Femur (tissue), 1 donor: ENCODE data around the gene MYL5.

Experiments
- DNase-seq: peaks from one replicate; pipeline ENCODE4 v3.0.0-alpha.2; 2017

The MYL5 gene

GRCh38 chr4:674172-675035 lies at the start of gene MYL5, which contains the start of gene ATP5ME:
TSS of gene MYL5 (plus strand) at chr4:674542. CDS start at chr4:678027, 3,485 bp downstream.
TSS of gene ATP5ME (minus strand) at chr4:674276. CDS start at chr4:674247, 29 bp downstream.
- DNase-seq, result peak; percentile 98

- DNase-seq, result peak; percentile 11
Observed at GRCh38 chr4:624705-625590, 49.4 kb upstream of the MYL5 start, which contains the start of gene PDE6B. TSS of gene PDE6B (plus strand) at chr4:625573. CDS start at chr4:625627, 54 bp downstream.

- DNase-seq, result peak; percentile 6
Observed at GRCh38 chr4:625631-626161, 48.6 kb upstream of the MYL5 start.

- peak; percentile 8 for DNase-seq
Observed at GRCh38 chr4:626201-627091, 47.9 kb upstream of the MYL5 start.

GRCh38 chr4:627347-628125 lies 46.8 kb upstream of the MYL5 start:
- DNase-seq, result no peak

GRCh38 chr4:628311-628741 lies 46.0 kb upstream of the MYL5 start:
- DNase-seq, result no peak

- no peak for DNase-seq
Observed at GRCh38 chr4:628821-629635, 45.3 kb upstream of the MYL5 start.

GRCh38 chr4:629636-629914 lies 44.8 kb upstream of the MYL5 start:
- DNase-seq, result no peak

GRCh38 chr4:629915-630641 lies 44.3 kb upstream of the MYL5 start:
- DNase-seq, result no peak

- no peak for DNase-seq
Observed at GRCh38 chr4:630656-631055, 43.7 kb upstream of the MYL5 start.

- DNase-seq, result peak; percentile 4
Observed at GRCh38 chr4:632196-632790, 42.0 kb upstream of the MYL5 start.

GRCh38 chr4:632926-633325 lies 41.4 kb upstream of the MYL5 start:
- peak; percentile 5 for DNase-seq

GRCh38 chr4:633406-633805 lies 40.9 kb upstream of the MYL5 start:
- DNase-seq, result peak; percentile 7

GRCh38 chr4:633976-634598 lies 40.3 kb upstream of the MYL5 start:
- peak; percentile 13 for DNase-seq

GRCh38 chr4:634599-634985 lies 39.8 kb upstream of the MYL5 start:
- peak; percentile 9 for DNase-seq

- DNase-seq, result peak; percentile 11
Observed at GRCh38 chr4:635066-635835, 39.1 kb upstream of the MYL5 start.

- DNase-seq, result peak; percentile 8
Observed at GRCh38 chr4:635851-636627, 38.3 kb upstream of the MYL5 start.
